GM19099 (cell line): Measurements from ENCODE around the gene POLL.

Source experiments
- POLR2A ChIP-seq: IDR thresholded peaks from 3 replicates; pipeline ENCODE4 v1.6.1; 2011; ENCODE audit warnings: low read depth; ENCODE audit not compliant: insufficient read length; ENCODE audit errors: extremely low read depth

POLL gene

GRCh38 chr10:101587725-101588653 is at the start of gene POLL, which contains the start of gene DPCD:
POLL (minus strand) TSS chr10:101588257; CDS start chr10:101587360, 897 bp downstream.
DPCD (plus strand) TSS chr10:101588321; CDS start chr10:101588337, 16 bp downstream.
- TF ChIP-seq POLR2A, result peak; percentile 59

DNA sequence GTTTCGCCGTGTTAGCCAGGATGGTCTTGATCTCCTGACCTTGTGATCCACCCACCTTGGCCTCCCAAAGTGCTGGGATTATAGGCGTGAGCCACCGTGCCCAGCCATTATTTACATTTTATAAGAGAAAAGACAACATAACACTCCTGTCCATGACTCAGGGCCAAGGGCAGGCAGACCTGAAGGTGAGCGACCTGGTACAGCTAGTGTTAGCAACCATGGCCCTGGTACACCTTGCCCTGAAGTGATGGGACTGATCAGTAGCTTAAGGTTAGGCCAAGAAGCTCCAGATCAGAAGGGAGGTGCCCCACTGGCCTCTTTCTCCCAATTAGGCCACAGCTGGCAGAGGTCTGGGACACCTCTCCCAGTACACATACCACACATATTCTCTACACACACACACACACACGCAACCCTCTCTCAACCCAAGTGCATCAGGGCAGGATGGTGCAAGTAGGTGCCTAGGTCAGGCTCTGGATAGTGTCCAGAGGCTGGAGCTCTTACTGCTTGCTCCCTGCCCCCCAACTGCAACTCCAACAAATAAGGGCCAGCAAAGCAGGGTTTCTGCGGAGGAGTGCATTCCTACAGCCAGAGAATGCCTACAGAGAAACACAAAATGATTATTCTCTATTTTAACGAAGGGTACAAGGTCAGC is 43.9 kb upstream of the POLL start:
- TF ChIP-seq POLR2A, result no peak

DNA sequence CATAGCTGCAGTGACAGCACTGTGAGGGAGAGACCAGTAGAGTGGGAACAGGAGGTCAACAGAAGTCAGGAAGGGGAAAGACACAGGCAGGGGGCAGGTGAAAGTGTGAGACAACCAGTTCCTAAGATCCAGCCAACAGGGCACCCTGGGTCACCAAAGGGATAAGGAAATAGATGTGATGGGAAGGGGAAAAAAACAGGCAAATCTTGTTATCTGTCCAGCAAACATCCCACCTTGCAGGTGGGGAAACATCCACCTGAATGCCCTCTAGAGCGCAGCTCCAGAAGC is 42.5 kb upstream of the POLL start:
- no peak for TF ChIP-seq POLR2A

DNA sequence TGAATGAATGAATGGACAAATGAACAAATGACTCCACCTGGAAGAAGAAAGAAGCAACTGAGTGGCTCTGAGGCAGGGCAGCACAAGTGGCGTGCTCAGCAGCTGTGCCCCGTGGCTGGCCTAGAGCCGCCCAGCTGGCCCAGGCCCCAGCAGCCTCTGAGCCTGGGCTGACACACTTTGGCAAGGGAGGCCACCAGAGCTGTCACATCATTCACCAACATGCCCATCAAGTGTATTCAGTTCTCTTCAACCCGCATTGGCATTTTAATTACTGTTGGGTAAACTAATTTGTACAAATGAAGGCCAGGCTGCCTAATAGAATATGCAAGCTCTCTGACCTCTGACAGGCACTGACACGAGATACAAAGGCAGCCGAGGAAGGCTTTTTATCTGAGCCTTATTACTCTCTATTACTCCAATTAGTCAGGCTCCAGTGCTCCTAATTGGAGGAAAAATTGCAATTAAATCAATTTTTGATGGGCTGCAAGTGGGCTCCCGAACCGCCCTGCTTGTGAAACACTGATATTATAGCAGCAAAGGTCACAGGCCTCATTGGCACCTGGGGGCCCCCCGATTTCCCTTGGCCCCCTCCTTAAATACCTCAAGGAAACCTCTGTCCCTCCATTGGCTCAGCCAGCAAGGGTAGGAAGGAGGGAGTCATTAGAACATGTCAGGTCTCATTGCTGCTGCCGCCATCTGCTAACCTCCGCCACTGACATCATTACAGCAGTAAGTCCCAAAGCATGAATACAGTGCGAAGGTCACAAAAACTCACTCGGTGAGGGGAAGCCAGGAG is 42.0 kb upstream of the POLL start:
- TF ChIP-seq POLR2A, result no peak

DNA sequence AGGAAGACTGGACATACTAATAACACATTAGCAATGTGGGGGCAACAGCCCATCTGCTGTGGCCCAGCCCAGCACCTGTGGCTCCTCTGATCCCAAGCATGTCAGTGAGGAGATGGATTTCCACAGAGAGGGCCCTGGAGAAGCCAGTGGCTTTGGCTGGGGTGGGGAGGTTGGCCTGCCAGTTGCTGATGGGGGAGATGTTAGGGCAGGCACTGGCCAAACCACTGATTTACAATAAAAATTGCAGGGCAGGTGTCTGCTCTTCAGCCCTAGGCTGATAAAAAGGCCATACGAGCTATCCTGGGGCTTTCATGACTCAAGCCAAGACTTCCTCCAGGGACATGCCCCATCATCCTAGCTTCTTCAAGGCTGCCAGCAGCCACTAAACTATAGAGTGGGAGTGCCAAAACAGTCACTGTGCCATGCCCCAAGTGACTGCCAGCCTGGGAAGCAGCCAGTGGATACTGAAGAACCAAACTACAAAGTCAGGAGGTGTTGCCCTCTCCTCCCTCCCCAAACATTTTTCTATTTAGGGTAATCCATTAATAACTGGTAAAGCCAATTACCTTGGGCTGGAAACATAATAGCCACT is 37.9 kb upstream of the POLL start:
- TF ChIP-seq POLR2A, result no peak

DNA sequence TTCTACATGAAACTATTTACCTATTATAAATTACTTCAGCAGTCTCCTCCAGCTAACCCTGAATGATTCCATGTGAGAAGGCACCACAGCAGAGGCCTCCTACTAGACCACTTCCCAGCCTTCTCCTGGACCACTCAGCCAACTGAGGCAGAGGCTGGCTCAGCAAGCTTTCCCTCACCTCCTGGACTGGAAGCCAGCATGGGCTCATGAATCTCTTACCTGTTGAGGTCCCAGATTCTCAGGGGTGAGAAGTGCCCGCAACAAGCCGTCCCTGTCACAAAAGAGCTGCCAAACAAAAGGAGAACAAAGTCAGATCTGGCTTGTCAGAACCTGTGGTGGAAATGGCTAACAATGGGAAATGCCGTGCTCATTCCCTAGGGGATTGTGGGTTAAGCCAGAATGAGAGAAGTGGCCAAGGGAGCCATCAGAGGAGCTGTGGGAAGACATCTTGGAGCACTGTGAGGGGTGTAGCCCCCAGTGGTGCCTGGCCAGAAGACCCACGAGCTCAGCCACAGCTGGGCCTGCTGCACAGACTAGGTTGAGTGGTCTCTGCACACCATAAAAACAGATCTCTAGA is 36.6 kb upstream of the POLL start:
- no peak for TF ChIP-seq POLR2A

- TF ChIP-seq POLR2A, result no peak
These were observed 35.5 kb upstream of the POLL start for GRCh38 chr10:101623528-101623927.

DNA sequence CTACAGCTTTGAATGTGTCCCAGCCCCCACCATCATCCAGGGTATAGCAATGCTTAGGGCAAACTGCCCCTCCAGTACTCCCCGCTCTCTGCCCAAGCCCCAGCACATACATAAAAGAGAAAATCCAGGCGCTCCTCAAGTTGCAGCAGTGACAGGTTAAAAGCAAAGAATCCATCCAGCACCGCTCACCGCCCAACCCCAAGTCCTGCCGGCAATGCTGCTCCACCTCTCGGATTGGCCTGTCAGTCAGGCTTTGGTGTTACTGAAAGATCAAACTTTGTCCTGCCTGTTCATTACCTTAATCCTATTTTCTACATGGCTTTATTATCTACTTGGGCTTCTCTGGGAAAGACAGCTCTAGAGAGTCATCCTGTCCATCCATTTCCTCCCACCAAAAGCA is 31.9 kb upstream of the POLL start:
- no peak for TF ChIP-seq POLR2A

GRCh38 chr10:101618871-101619270 is 30.8 kb upstream of the POLL start:
- no peak for TF ChIP-seq POLR2A

GRCh38 chr10:101617824-101618568 is 29.9 kb upstream of the POLL start:
- TF ChIP-seq POLR2A, result no peak

DNA sequence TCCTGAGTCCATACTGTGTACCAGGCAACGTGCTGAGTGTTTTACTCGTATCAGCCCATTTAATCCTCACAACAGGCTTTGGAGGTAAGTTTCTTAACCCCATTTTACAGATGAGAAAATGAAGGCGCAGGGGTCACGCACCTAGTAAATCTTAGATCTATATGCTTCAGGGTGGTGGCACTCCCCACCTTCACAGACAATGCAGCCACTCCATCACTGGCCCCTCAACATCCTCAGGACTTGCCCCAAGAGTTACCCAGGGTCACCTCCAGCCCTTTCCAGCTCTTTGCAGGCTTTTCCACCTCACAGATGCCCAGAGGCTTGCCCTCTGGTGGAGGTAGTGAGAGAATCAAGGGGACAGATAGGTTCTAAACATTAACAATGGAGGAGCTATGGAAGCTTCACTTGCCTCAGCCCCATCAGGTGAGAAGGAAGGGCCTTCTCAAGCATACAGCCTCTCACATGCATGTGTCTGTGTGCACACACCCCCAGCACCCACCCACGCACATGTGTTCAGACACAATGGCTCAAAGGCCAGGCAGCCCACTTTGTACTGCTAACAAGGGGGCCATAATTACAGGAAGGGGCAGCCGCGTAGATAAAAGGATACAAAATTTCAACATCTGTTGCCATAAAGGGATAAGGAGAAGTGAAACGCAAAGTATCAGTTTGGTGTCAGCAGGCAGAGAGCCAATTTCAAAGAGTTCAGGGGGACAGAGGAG is 29.2 kb upstream of the POLL start:
- no peak for TF ChIP-seq POLR2A

DNA sequence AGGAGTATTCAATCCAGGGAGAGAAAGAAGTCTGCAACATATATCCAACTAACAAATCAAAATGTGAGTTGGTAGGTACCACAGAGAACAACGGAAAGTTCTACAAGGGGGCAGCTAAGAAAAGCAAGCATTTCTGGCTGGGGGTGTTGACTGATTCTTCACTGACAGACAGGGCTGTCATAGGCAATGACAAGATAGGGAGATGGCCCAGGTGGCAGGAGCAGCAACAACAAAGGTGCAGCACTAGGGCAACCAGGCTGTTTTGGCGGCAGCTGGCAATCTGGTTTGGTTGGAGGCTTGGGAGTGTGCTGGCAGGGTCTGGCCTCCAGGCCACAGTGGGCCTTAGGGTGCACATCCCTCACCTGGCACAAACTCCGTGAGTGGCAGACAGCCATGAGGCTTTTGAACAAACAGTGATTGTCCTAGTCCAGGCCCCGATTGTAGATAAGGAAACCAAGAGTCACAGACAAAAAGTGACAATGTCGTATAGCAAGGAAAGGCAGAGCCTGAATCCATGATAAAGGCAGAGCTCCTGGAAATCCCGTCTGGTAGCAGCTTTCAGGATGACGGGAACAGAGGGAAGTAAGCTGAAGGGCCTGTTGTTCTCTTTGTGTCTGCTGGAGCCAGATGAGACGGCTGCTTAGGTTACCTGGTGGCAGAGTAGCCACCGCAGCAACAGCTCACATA is 28.5 kb upstream of the POLL start:
- no peak for TF ChIP-seq POLR2A
